WTC11 (cell line): Measurements from ENCODE around the gene ERC1. TPM values are rescaled to one million over a fixed set of nuclear protein-coding genes. Genes with fewer than 3 reads are reported as not detected.

ENCODE experiments used
- ATAC-seq: fragments of 200-7000 bp; cut with Tn5 transposase; 2 replicates; pipeline ENCODE4 v1.10.0; 2021; ENCODE audit warnings: mild to moderate bottlenecking, moderate library complexity
- CTCF ChIA-PET: fragments of 300-600 bp; sonication (Branson Sonifier 250); formaldehyde crosslinking; loops from one replicate; lab custom pipeline; 2021; ENCODE audit warnings: antibody characterized with exemption; lab: Charles Lee
- POLR2A ChIA-PET: fragments of 350-600 bp; sonication (Branson Sonifier 250); formaldehyde crosslinking; loops from one replicate; lab custom pipeline; 2021; ENCODE audit warnings: antibody characterized with exemption; lab: Charles Lee
- DNase-seq: peaks from one replicate; pipeline ENCODE4 v3.0.0; 2021; ENCODE audit warnings: low spot score
- H3K27ac Mint-ChIP-seq: 2 replicates; pipeline ENCODE4 v1.8.0; 2021; ENCODE audit warnings: mixed read lengths
- H3K27me3 Mint-ChIP-seq: 2 replicates; pipeline ENCODE4 v1.8.0; 2021; ENCODE audit warnings: low read depth, mild to moderate bottlenecking, moderate library complexity, mixed read lengths
- H3K36me3 Mint-ChIP-seq: 2 replicates; pipeline ENCODE4 v1.8.0; 2021; ENCODE audit warnings: mixed read lengths
- H3K4me1 Mint-ChIP-seq: 2 replicates; pipeline ENCODE4 v1.8.0; 2022; ENCODE audit warnings: mixed read lengths
- H3K4me3 Mint-ChIP-seq: 2 replicates; pipeline ENCODE4 v1.8.0; 2021; ENCODE audit warnings: mild to moderate bottlenecking, moderate library complexity, mixed read lengths
- H3K9me3 Mint-ChIP-seq: 2 replicates; pipeline ENCODE4 v1.8.0; 2021; ENCODE audit warnings: mixed read lengths
- EMX1 ChIP-seq: fragments of 250-450 bp; sonication (Bioruptor Pico); IDR thresholded peaks from 2 replicates; pipeline ENCODE4 v1.8.0; 2021; ENCODE audit warnings: mild to moderate bottlenecking
- ETV6 ChIP-seq: sonication (generic); formaldehyde crosslinking; IDR thresholded peaks from 2 replicates; pipeline ENCODE4 v1.8.1; 2022; ENCODE audit warnings: mild to moderate bottlenecking, missing genetic modification reagents
- GRHL2 ChIP-seq: fragments of 250-450 bp; sonication (Bioruptor Pico); IDR thresholded peaks from 2 replicates; pipeline ENCODE4 v1.8.0; 2022; ENCODE audit warnings: mild to moderate bottlenecking, moderate library complexity; ENCODE audit not compliant: insufficient replicate concordance, severe bottlenecking
- JUN ChIP-seq: sonication (generic); formaldehyde crosslinking; IDR thresholded peaks from 2 replicates; pipeline ENCODE4 v1.8.0; 2023; ENCODE audit warnings: mild to moderate bottlenecking, missing genetic modification reagents
- NFYB ChIP-seq: sonication (generic); formaldehyde crosslinking; conservative IDR thresholded peaks from 2 replicates; pipeline ENCODE4 v1.8.0; 2022; ENCODE audit warnings: low read depth, missing genetic modification reagents
- NR1H2 ChIP-seq: sonication (generic); formaldehyde crosslinking; IDR thresholded peaks from 2 replicates; pipeline ENCODE4 v1.9.0; 2021; ENCODE audit warnings: mild to moderate bottlenecking, moderate library complexity, missing genetic modification reagents
- NR2C2 ChIP-seq: sonication (generic); formaldehyde crosslinking; IDR thresholded peaks from 2 replicates; pipeline ENCODE4 v1.8.0; 2022; ENCODE audit warnings: mild to moderate bottlenecking, missing genetic modification reagents
- NR3C1 ChIP-seq: sonication (generic); formaldehyde crosslinking; conservative IDR thresholded peaks from 2 replicates; pipeline ENCODE4 v1.8.1; 2023; ENCODE audit warnings: low read depth, mild to moderate bottlenecking, missing genetic modification reagents
- SMAD4 ChIP-seq: sonication (generic); formaldehyde crosslinking; IDR thresholded peaks from 2 replicates; pipeline ENCODE4 v1.8.0; 2022; ENCODE audit warnings: mild to moderate bottlenecking, missing genetic modification reagents
- TP53 ChIP-seq: sonication (generic); formaldehyde crosslinking; IDR thresholded peaks from 2 replicates; pipeline ENCODE4 v1.8.1; 2023; ENCODE audit warnings: mild to moderate bottlenecking, missing genetic modification reagents
- ZNF121 ChIP-seq: sonication (generic); formaldehyde crosslinking; IDR thresholded peaks from 2 replicates; pipeline ENCODE4 v1.8.0; 2023; ENCODE audit warnings: missing genetic modification reagents
- ZNF138 ChIP-seq: sonication (generic); formaldehyde crosslinking; conservative IDR thresholded peaks from 2 replicates; pipeline ENCODE4 v1.8.1; 2022; ENCODE audit warnings: mild to moderate bottlenecking, moderate library complexity, missing genetic modification reagents
- total RNA-seq: library from RNA; stranded (reverse); gene quantifications from 3 replicates; pipeline ENCODE4 v1.2.3, GENCODE V29; 2021
- TF ChIP-seq, protein P1 (sequence below): fragments of 200-600 bp; IDR thresholded peaks from 2 replicates; pipeline ENCODE4 v1.8.0; 2022; ENCODE audit warnings: antibody characterized with exemption
- TF ChIP-seq, protein P2 (sequence below): sonication (generic); formaldehyde crosslinking; IDR thresholded peaks from 2 replicates; pipeline ENCODE4 v1.8.0; 2022; ENCODE audit warnings: mild to moderate bottlenecking, missing genetic modification reagents
- TF ChIP-seq, protein P3 (sequence below): sonication (generic); formaldehyde crosslinking; IDR thresholded peaks from 2 replicates; pipeline ENCODE4 v1.8.1; 2022; ENCODE audit warnings: mild to moderate bottlenecking, missing genetic modification reagents, moderate library complexity, borderline replicate concordance
- TF ChIP-seq, protein P4 (sequence below): sonication (generic); formaldehyde crosslinking; IDR thresholded peaks from 2 replicates; pipeline ENCODE4 v1.8.0; 2023; ENCODE audit warnings: missing genetic modification reagents
- TF ChIP-seq, protein P5 (sequence below): sonication (generic); formaldehyde crosslinking; IDR thresholded peaks from 2 replicates; pipeline ENCODE4 v1.8.1; 2023; ENCODE audit warnings: mild to moderate bottlenecking, missing genetic modification reagents, moderate library complexity

ERC1 gene
- total RNA-seq, 1 experiment from 2014 or later = 47.5 TPM

DNA sequence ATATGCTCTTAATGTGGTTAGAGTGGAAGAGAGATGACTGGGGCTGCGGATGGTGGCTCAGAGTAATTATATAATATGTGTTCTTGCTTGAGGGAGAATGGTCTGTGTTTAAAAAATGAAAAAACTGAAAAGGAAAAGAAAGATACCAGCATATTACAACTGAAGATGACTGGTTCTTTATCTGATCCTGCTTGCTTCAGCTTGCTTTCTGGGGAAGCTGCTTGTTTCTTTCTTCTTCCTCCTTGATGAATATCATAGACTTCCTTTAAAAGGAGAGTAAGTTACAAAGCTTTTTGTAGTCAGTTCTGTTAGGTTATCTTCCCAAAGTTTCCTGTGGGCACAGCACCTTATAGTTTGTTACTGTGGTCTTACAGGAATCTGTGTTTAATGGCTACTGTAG lies 210.9 kb downstream of the ERC1 start (continued):
- TF ChIP-seq, protein P1, sequence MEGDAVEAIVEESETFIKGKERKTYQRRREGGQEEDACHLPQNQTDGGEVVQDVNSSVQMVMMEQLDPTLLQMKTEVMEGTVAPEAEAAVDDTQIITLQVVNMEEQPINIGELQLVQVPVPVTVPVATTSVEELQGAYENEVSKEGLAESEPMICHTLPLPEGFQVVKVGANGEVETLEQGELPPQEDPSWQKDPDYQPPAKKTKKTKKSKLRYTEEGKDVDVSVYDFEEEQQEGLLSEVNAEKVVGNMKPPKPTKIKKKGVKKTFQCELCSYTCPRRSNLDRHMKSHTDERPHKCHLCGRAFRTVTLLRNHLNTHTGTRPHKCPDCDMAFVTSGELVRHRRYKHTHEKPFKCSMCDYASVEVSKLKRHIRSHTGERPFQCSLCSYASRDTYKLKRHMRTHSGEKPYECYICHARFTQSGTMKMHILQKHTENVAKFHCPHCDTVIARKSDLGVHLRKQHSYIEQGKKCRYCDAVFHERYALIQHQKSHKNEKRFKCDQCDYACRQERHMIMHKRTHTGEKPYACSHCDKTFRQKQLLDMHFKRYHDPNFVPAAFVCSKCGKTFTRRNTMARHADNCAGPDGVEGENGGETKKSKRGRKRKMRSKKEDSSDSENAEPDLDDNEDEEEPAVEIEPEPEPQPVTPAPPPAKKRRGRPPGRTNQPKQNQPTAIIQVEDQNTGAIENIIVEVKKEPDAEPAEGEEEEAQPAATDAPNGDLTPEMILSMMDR = no peak
- no peak for TF ChIP-seq JUN (CRISPR knock-in tag)
- TF ChIP-seq NR3C1 (CRISPR knock-in tag) = no peak
- TF ChIP-seq EMX1 = no peak
- TF ChIP-seq, protein P2, sequence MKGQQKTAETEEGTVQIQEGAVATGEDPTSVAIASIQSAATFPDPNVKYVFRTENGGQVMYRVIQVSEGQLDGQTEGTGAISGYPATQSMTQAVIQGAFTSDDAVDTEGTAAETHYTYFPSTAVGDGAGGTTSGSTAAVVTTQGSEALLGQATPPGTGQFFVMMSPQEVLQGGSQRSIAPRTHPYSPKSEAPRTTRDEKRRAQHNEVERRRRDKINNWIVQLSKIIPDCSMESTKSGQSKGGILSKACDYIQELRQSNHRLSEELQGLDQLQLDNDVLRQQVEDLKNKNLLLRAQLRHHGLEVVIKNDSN (CRISPR knock-in tag) = no peak
- TF ChIP-seq, protein P3, sequence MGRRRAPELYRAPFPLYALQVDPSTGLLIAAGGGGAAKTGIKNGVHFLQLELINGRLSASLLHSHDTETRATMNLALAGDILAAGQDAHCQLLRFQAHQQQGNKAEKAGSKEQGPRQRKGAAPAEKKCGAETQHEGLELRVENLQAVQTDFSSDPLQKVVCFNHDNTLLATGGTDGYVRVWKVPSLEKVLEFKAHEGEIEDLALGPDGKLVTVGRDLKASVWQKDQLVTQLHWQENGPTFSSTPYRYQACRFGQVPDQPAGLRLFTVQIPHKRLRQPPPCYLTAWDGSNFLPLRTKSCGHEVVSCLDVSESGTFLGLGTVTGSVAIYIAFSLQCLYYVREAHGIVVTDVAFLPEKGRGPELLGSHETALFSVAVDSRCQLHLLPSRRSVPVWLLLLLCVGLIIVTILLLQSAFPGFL = no peak
- no peak for TF ChIP-seq ZNF121 (CRISPR knock-in tag)

DNA sequence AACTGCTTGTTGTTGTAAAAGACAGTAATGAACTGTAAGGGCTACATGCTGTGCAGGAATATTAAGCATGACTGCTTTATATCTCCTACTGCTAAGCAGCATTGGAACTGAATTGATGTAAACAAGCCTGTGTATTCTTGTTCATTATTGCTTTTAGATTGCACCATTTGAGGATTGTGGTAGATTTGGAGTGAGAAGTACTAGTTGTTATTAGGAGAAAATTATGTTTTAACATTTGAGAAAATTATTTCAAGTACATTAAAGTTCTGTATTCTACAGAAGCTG lies 212.7 kb downstream of the ERC1 start:
- CTCF ChIA-PET = no interaction called here
- peaks cover 17% of the 10 kb centered on the region for H3K4me1 Mint-ChIP-seq

DNA sequence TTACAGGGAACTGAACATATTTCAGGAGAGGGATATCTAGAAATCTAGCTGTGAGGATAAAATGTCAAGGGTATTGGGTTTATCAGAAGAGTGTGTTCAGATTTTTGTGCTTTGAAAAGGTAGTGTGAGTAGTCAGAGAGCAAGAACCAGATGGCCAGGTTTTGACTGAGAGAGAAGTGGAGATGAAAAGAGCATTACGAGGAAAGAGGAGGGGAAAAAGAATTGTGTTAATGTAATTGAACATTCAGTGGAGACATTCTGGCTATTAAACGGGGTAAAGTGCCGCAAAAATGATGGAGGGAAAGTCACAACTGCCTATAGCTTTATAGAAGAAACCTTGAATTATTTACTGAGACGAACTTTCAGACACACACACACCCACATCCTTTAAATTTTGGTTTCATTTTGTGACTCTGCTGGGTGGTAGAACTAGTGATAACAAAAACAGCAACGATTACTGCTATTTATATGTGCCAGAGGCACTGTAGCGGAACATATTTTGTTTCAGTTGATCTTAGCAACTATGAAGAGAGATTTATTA lies 213.6 kb downstream of the ERC1 start:
- no peak for ATAC-seq
- POLR2A ChIA-PET = interaction anchor here (0.6 kb wide), 1 partner anchor 123 kb away, joined by 3 read pairs; no protein-coding TSS in a partner anchor
- H3K36me3 Mint-ChIP-seq = peaks cover 4% of the 10 kb centered on the region

More for the DNA sequence above, 212.7 kb downstream of the ERC1 start:
- Mint-ChIP-seq H3K4me3 (no peak overlapping the region), H3K36me3 (peaks cover 8% of the 10 kb centered on the region), H3K9me3 (peaks cover 3% of the 10 kb centered on the region), H3K27me3 (no peaks in the 10 kb centered on the region), H3K27ac (no peak overlapping the region)
- no peak for DNase-seq
- no peak for TF ChIP-seq GRHL2 (CRISPR knock-in tag)
- POLR2A ChIA-PET = no interaction called here
- no peak for ATAC-seq

DNA sequence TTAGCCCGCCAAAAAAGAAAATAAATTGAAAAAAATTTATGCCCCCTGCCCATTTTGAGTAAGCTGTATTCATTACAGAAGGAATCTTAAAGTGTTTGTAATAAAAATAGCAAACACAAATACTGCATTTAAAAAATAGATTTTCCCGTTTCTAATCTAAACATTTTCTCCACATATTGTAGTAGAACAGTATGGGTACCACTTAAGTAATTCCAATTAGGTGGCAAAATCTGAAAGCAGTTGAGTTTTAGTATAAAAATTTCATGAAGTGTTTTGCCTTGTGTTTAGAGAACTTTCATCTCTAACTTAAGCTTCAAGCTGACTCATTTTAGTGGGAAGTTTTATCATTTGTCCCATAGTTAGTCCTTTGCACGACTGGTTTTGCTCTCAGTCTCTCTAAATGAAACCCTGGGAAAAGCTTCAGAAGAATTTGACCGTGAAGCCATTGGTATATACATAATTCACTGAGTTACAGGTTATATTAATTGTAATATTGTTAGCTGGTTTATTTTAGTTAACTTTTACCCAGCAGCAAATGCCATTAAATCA lies 214.6 kb downstream of the ERC1 start:
- TF ChIP-seq NR2C2 (CRISPR knock-in tag) (no peak), ZNF138 (CRISPR knock-in tag) (no peak), NFYB (CRISPR knock-in tag) (no peak), TP53 (CRISPR knock-in tag) (no peak), SMAD4 (CRISPR knock-in tag) (no peak), ETV6 (no peak)
- TF ChIP-seq, protein P4, sequence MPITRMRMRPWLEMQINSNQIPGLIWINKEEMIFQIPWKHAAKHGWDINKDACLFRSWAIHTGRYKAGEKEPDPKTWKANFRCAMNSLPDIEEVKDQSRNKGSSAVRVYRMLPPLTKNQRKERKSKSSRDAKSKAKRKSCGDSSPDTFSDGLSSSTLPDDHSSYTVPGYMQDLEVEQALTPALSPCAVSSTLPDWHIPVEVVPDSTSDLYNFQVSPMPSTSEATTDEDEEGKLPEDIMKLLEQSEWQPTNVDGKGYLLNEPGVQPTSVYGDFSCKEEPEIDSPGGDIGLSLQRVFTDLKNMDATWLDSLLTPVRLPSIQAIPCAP (CRISPR knock-in tag) = no peak
- TF ChIP-seq, protein P5, sequence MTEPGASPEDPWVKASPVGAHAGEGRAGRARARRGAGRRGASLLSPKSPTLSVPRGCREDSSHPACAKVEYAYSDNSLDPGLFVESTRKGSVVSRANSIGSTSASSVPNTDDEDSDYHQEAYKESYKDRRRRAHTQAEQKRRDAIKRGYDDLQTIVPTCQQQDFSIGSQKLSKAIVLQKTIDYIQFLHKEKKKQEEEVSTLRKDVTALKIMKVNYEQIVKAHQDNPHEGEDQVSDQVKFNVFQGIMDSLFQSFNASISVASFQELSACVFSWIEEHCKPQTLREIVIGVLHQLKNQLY (CRISPR knock-in tag) = no peak
- ChIA-PET POLR2A (no interaction called here), CTCF (no interaction called here)
- Mint-ChIP-seq H3K9me3 (no peaks in the 10 kb centered on the region), H3K4me1 (peaks cover 19% of the 10 kb centered on the region), H3K27me3 (no peaks in the 10 kb centered on the region), H3K27ac (no peak overlapping the region), H3K36me3 (no peaks in the 10 kb centered on the region), H3K4me3 (no peak overlapping the region)
- ATAC-seq (no peak), DNase-seq (no peak)

More for the DNA sequence above, 213.6 kb downstream of the ERC1 start:
- TF ChIP-seq EMX1 = no peak
- no peak for TF ChIP-seq NR1H2 (CRISPR knock-in tag)
- Mint-ChIP-seq H3K27ac (no peak overlapping the region), H3K4me3 (no peak overlapping the region), H3K9me3 (peaks cover 3% of the 10 kb centered on the region; the same call in 1 of the 2 replicates), H3K4me1 (peaks cover 17% of the 10 kb centered on the region), H3K27me3 (no peaks in the 10 kb centered on the region)
- CTCF ChIA-PET = no interaction called here
- DNase-seq = no peak
